ENCODE data around the gene PRKRIP1.
"Not testable (repeated sequence)": the region's sequence is repeated elsewhere in the genome, so short reads cannot be mapped to it uniquely, and the experiment has no call there.

The PRKRIP1 gene

DNA sequence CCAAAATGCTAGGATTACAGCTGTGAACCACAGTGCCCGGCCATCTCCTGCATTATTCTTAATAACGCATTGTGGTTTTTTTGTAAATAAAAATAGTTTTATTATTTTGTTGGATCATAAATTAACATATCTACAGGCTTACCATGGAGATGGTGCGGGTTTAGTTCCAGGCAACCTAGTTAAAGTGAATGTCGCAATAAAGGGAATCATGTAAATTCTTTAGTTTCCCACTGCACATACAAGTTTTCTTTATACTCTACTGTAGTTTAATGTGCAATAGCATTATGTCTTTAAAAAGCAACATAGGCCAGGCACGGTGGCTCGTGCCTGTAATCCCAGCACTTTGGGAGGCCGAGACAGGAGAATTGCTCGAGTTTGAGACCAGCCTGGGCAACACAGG is 2.4 kb downstream of the PRKRIP1 start:
- H3K4me3 ChIP-seq (ENCODE audit: low read depth, low read length), result no peak overlapping the region
- TF ChIP-seq, protein P1, sequence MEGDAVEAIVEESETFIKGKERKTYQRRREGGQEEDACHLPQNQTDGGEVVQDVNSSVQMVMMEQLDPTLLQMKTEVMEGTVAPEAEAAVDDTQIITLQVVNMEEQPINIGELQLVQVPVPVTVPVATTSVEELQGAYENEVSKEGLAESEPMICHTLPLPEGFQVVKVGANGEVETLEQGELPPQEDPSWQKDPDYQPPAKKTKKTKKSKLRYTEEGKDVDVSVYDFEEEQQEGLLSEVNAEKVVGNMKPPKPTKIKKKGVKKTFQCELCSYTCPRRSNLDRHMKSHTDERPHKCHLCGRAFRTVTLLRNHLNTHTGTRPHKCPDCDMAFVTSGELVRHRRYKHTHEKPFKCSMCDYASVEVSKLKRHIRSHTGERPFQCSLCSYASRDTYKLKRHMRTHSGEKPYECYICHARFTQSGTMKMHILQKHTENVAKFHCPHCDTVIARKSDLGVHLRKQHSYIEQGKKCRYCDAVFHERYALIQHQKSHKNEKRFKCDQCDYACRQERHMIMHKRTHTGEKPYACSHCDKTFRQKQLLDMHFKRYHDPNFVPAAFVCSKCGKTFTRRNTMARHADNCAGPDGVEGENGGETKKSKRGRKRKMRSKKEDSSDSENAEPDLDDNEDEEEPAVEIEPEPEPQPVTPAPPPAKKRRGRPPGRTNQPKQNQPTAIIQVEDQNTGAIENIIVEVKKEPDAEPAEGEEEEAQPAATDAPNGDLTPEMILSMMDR (IDR thresholded peaks at IDR 0.05; ENCODE audit: low read depth, low read length), result no peak

DNA sequence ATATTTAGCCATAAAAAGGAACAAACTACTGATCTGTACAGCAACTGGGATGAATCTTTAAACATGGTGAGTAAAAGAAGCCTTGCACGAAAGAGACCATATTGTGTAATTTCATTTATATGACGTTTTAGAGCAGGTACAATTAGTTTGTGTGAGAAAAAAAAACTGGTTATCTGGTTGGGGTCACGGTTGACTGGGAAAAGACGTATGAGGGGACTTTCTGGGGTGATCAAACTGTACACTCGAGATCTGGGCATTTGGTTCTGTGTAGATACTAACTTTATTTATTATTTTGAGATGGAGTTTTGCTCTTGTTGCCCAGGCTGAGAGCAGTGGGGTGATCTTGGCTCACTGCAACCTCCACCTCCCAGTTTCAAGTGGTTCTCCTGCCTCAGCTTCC is 4.2 kb downstream of the PRKRIP1 start:
- TF ChIP-seq, protein P1 (IDR thresholded peaks at IDR 0.05; ENCODE audit: low read depth, low read length), result no peak
- H3K4me3 ChIP-seq (ENCODE audit: low read depth, low read length), result no peak overlapping the region

DNA sequence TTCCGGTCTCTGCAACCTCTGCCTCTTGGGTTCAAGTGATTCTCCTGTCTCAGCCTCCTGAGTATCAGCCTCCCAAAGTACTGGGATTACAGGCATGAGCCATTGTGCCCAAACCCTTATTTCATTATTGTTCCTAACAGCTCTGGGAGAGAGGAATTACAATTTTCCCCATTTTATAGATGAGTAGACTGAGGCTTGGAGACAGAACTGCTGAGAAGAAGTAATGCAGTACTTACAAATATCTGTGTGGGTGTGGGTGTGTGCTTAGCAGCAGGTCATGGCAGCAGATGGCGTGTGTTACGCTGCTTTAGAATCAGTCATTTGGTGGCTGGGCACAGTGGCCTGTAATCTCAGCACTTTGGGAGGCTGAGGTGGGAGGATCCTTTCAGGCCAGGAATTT is 7.4 kb downstream of the PRKRIP1 start:
- TF ChIP-seq, protein P1 (IDR thresholded peaks at IDR 0.05; ENCODE audit: low read depth, low read length), result no peak
- H3K4me3 ChIP-seq (ENCODE audit: low read depth, low read length), result no peak overlapping the region

DNA sequence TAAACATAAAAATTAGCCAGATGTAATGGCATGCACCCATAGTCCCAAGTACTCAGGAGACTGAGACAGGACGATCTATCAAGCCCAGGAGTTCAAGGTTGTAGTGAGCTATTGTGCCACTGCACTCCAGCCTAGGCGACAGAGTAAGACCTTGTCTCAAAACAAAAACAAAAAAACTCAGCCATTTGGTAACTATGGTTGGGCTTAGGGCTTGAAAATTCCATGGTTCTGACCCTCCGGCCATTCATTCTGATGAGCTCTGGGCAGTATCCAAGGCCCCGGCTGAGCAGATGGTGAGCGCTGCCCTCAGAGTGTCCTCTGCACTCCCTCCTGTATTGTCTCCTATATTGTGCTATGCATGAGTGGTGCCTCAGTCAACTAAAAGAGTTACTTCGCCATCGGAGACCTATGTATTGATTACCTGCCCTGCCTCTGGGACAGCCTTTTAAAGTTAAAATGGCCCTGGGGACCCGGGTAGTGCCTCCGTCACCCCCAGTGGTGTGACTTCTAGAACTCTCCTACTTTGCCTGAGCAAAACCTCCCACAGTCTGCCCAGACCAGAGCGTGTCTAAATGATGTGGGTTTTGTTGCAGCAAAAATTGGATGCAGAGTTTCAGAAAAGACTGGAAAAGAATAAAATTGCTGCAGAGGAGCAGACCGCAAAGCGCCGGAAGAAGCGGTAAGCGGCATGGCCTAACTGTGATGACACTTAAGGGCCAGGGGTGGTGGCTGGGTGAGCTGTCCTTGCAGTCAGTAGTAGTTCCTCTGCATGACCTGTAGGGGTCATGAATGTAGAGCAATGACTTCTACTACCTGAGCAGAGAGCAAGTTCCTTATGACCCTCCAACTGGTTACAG is 8.1 kb downstream of the PRKRIP1 start:
- no peak overlapping the region for H3K4me3 ChIP-seq (ENCODE audit: low read depth, low read length)
- TF ChIP-seq, protein P1 (IDR thresholded peaks at IDR 0.05; ENCODE audit: low read depth, low read length), result peak; percentile 72

DNA sequence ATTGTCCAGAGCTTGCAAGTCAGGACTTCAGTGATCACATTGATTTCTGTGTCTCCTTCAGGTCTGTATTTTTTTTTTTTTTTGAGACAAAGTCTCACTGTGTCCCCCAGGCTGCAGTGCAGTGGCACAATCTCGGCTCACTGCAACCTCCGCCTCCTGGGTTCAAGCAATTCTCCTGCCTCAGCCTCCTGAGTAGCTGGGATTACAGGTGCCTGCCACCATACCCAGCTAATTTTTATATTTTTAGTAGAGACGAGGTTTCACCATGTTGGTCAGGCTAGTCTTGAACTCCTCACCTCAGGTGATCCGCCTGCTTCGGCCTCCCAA is 8.7 kb downstream of the PRKRIP1 start:
- H3K4me3 ChIP-seq (ENCODE audit: low read depth, low read length), result not testable (repeated sequence)

DNA sequence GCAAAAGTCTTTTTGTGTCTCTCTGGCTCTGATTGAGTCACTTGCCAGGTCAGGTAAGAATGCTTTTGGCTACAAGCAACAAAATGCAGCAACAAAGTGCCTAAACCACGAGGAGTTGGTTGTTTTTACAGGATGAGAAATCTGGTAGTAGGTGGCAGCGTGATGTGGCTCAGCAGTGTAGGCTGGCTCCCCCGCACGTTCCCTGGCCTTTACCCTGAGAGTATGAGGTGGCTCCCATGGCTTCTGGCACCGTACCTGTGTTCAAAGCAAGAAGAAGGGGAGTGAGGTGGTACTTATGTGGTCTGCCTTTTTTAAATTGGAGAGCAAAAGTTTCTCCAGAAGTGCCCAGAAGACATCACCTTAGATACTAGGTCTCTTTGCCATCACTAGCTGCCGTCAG is 11.7 kb downstream of the PRKRIP1 start:
- TF ChIP-seq, protein P1 (IDR thresholded peaks at IDR 0.05; ENCODE audit: low read depth, low read length), result no peak
- H3K4me3 ChIP-seq (ENCODE audit: low read depth, low read length), result no peak overlapping the region

DNA sequence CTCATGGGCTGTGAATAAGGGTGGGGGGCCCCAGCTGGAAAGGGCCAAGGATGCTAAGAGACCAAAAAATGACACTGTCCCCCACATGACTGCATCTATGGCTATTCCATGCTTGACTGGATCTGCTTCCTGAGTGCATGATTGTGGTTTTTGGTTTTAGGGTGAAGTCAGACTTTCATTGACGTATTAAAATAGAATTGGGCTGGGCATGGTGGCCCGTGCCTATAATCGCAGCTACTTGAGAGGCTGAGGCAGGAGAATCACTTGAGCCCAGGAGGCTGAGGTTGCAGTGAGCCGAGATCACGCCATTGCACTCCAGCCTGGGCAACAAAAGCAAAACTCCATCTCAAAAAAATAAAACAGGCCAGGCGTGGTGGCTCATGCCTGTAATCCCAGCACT is 12.4 kb downstream of the PRKRIP1 start:
- H3K4me3 ChIP-seq (ENCODE audit: low read depth, low read length), result not testable (repeated sequence)

DNA sequence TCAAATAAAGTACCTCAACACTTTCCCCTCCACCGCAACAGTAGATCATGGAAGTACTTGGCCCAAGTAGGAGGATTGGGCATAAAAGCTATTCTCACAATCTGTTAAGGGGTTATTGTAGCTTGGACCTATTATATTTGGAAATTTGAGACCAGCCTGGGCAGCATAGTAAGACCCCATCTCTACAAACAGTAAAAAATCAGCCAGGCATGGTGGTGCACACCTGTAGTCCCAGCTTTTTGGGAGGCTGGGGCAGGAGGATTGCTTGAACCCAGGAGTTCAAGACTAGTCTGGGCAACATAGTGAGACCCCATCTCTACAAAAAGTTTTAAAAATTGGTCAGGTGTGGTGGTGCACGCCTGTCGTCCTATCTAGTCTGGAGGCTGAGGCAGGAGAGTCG is 13.2 kb downstream of the PRKRIP1 start:
- TF ChIP-seq, protein P1 (IDR thresholded peaks at IDR 0.05; ENCODE audit: low read depth, low read length), result no peak

More for the DNA sequence above, 13.2 kb downstream of the PRKRIP1 start:
- H3K4me3 ChIP-seq (ENCODE audit: low read depth, low read length), result no peak overlapping the region

Data from WI38 (cell line).